Activated T-helper 1 cell treated with anti-CD3 and anti-CD28 coated beads, Interleukin-12 subunit alpha, Interleukin-12 subunit beta, Interleukin-2, Interleukin-4 antibody, amounts not matched to agents 30 ng/mL and 10 ng/mL and 1 ng/mL, durations not matched to agents 14 hours and 24 hours and 36 hours (primary cell): Measurements from ENCODE around the gene NCKAP1. TPM values are rescaled to one million over a fixed set of nuclear protein-coding genes. Genes with fewer than 3 reads are reported as not detected.

Source experiments
- DNase-seq: peaks from one replicate; pipeline ENCODE4 v3.0.0; 2021; ENCODE audit warnings: low spot score
- H3K27ac Mint-ChIP-seq: one replicate; pipeline ENCODE4 v1.8.0; 2021; ENCODE audit warnings: mild to moderate bottlenecking, mixed read lengths
- H3K27me3 Mint-ChIP-seq: one replicate; pipeline ENCODE4 v1.8.0; 2022; ENCODE audit warnings: mild to moderate bottlenecking, moderate library complexity, mixed read lengths; ENCODE audit not compliant: insufficient read depth
- H3K36me3 Mint-ChIP-seq: one replicate; pipeline ENCODE4 v1.8.0; 2021; ENCODE audit warnings: low read depth, mixed read lengths
- H3K4me1 Mint-ChIP-seq: one replicate; pipeline ENCODE4 v1.8.0; 2021; ENCODE audit warnings: low read depth, mixed read lengths
- H3K4me3 Mint-ChIP-seq: one replicate; pipeline ENCODE4 v1.8.0; 2021; ENCODE audit warnings: mild to moderate bottlenecking, moderate library complexity, mixed read lengths
- H3K9me3 Mint-ChIP-seq: one replicate; pipeline ENCODE4 v1.8.0; 2021; ENCODE audit warnings: mixed read lengths
- intact Hi-C: fragments of 100-400 bp; cut with micrococcal nuclease; formaldehyde crosslinking; loops from one replicate; pipeline ENCODE4 v1.15.1; 2024
- total RNA-seq: library from RNA; stranded (reverse); gene quantifications from 2 replicates; pipeline ENCODE4 v1.2.3, GENCODE V29; 2022

NCKAP1 gene
- total RNA-seq, 1 donor from 2014 or later = 14.4 TPM

DNA sequence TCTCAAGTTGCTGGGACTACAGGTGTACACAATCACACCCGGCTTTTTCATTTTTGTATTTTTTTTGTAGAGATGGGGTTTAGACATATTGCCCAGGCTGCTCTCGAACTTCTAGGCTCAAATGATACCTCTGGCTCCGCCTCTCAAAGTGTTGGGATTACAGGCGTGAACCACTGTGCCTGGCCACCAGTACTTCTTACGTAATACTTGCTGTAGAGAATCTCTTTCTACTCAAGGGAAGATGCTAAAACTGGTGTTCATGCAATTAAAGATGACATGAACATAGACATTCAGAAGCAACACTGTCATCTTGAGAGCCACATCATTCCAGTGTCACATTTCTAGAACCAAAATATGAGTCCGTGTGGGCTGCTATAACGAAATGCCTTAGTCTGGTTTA is 118.2 kb downstream of the NCKAP1 start:
- Mint-ChIP-seq H3K4me1 (no peaks in the 10 kb centered on the region), H3K27me3 (no peaks in the 10 kb centered on the region), H3K4me3 (no peak overlapping the region), H3K9me3 (no peaks in the 10 kb centered on the region), H3K36me3 (no peaks in the 10 kb centered on the region), H3K27ac (no peak overlapping the region)
- DNase-seq = no peak
- intact Hi-C loops = no loop called here

DNA sequence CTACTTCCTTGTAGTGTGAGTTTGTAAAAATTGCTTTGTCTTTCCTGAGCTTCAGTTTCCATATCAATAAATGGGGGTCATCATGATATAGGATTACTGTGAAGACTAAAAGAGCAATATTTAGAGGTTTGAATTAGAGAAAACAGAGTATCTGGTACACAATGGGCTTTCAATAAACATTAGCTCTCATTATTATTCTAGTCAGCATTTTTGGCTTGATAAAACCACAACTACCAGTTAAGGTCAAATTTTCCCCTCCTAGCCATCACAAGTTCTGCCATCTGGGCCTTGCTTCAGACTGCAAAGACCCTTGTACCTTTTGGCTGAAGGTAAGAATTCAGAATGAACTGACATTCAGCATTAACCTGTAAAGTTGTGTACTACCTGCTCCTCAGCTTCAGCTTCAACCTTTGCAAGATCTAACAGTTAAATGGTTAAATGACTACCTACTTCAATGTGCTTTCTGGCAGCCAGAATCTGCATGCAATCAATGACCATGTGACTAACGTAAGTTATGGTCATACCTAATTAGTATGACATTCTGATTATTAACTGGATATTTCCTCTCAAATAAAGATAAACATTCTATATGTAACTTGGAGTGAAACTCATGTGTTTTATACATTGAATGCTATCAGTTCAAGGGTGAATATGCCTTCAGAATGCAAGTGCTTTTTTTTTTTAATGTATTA is 119.2 kb downstream of the NCKAP1 start:
- DNase-seq = no peak
- no peaks in the 10 kb centered on the region for H3K36me3 Mint-ChIP-seq
- no peaks in the 10 kb centered on the region for H3K9me3 Mint-ChIP-seq
- no peak overlapping the region for H3K27ac Mint-ChIP-seq
- no peaks in the 10 kb centered on the region for H3K4me1 Mint-ChIP-seq
- H3K27me3 Mint-ChIP-seq = no peaks in the 10 kb centered on the region
- intact Hi-C loops = no loop called here
- H3K4me3 Mint-ChIP-seq = no peak overlapping the region

GRCh38 chr2:182917924-182918323 is 120.3 kb downstream of the NCKAP1 start:
- Mint-ChIP-seq H3K36me3 (no peaks in the 10 kb centered on the region), H3K4me3 (no peak overlapping the region), H3K9me3 (no peaks in the 10 kb centered on the region), H3K27me3 (no peaks in the 10 kb centered on the region), H3K27ac (no peak overlapping the region), H3K4me1 (no peaks in the 10 kb centered on the region)
- DNase-seq = no peak
- intact Hi-C loops = no loop called here

- no peaks in the 10 kb centered on the region for H3K27me3 Mint-ChIP-seq
- no peak for DNase-seq
- no peaks in the 10 kb centered on the region for H3K4me1 Mint-ChIP-seq
- H3K27ac Mint-ChIP-seq = no peak overlapping the region
- intact Hi-C loops = no loop called here
- no peak overlapping the region for H3K4me3 Mint-ChIP-seq
- no peaks in the 10 kb centered on the region for H3K36me3 Mint-ChIP-seq
- H3K9me3 Mint-ChIP-seq = no peaks in the 10 kb centered on the region
Observed at GRCh38 chr2:182916417-182916816, 121.8 kb downstream of the NCKAP1 start.

DNA sequence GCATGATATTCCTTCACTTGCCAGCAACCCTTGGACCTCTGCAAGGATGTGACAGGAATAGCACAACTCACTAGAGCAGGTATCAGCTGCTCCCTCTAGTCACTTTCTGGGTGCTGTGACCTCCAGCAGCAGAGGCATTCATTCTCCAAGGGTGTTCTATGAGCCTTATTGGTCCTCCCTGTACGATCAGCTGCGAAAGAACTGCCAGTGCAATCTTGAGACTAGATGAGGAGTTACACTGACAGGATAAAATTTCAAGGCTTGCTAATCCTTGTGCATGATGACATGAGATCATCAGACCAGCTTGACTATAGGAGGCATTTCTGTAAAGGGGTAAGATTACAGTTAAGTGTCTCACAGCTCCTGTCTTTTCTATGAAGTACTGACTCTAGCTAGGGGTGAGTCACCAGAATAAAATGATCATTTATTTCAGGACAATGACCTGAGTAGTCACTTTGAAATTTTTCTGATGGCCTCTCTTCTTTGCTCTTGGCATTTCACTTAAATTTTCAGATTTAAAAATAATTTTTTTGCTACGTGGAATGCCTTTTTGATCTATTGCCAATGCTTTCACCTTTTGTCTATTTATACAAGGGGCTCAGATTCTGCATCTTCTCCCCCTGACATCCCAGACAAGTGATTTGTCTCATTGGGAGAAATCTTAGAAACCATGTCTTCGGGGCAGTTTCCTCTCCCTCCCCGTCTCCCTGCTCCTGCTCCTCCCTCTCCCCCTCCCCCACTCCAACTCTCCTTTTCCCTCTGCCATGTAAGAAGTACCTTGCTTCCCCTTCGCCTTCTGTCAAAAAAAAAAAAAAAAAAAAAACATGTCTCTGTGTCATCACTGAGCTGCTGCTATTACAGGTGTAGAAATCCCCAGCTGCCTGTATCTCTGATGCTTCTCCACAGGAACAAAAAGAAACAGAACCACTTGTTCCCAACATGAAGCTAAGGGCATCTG is 122.6 kb downstream of the NCKAP1 start:
- H3K4me3 Mint-ChIP-seq = no peak overlapping the region
- no peaks in the 10 kb centered on the region for H3K9me3 Mint-ChIP-seq
- H3K4me1 Mint-ChIP-seq = no peaks in the 10 kb centered on the region
- intact Hi-C loops = no loop called here
- no peak for DNase-seq
- H3K27me3 Mint-ChIP-seq = no peaks in the 10 kb centered on the region
- no peaks in the 10 kb centered on the region for H3K36me3 Mint-ChIP-seq
- H3K27ac Mint-ChIP-seq = no peak overlapping the region

GRCh38 chr2:182914852-182915251 is 123.4 kb downstream of the NCKAP1 start:
- no peak for DNase-seq
- intact Hi-C loops = no loop called here
- H3K27me3 Mint-ChIP-seq = no peaks in the 10 kb centered on the region
- H3K4me3 Mint-ChIP-seq = no peak overlapping the region
- H3K9me3 Mint-ChIP-seq = no peaks in the 10 kb centered on the region
- H3K36me3 Mint-ChIP-seq = no peaks in the 10 kb centered on the region
- H3K4me1 Mint-ChIP-seq = no peaks in the 10 kb centered on the region
- no peak overlapping the region for H3K27ac Mint-ChIP-seq

GRCh38 chr2:182913064-182913463 is 125.2 kb downstream of the NCKAP1 start:
- Mint-ChIP-seq H3K36me3 (no peaks in the 10 kb centered on the region), H3K9me3 (no peaks in the 10 kb centered on the region), H3K27ac (no peak overlapping the region), H3K4me3 (no peak overlapping the region), H3K27me3 (no peaks in the 10 kb centered on the region), H3K4me1 (no peaks in the 10 kb centered on the region)
- intact Hi-C loops = no loop called here
- no peak for DNase-seq

GRCh38 chr2:182912518-182912915 is 125.7 kb downstream of the NCKAP1 start:
- no peaks in the 10 kb centered on the region for H3K9me3 Mint-ChIP-seq
- no peak overlapping the region for H3K27ac Mint-ChIP-seq
- no peaks in the 10 kb centered on the region for H3K36me3 Mint-ChIP-seq
- H3K27me3 Mint-ChIP-seq = no peaks in the 10 kb centered on the region
- no peak overlapping the region for H3K4me3 Mint-ChIP-seq
- intact Hi-C loops = no loop called here
- DNase-seq = no peak
- no peaks in the 10 kb centered on the region for H3K4me1 Mint-ChIP-seq

DNA sequence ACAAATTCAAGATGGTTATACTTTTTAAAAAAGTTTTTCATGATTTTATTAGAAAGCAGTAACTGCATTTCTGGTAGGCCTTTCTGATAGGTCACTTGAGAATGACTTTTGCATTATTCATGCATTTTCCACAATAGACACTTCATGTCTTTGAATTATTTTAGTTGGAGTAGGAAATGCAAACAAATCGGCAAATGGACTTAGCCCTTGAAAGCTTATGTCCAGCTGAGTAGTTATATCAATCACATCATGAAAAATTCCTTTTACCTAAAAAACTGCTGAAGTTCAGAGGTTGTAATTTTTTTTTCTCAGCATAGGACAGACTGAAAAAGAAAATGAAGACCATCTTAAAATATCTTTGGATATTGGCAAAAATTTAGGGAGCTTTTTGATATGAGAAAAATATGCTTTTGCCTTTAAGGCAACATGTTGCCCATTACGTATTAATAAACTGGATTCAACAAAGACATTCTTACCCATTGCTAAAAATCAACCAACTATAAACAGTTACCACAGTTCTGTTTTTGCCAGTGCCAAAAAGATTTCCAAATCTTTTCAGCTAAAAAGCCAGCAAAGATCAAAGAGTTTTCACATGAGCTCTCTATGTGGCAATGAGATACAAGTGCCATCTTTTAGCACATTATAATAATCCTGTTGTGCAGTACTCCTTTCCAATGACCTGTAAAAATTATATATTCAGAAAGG is 126.3 kb downstream of the NCKAP1 start:
- intact Hi-C loops = no loop called here
- no peaks in the 10 kb centered on the region for H3K36me3 Mint-ChIP-seq
- H3K4me1 Mint-ChIP-seq = no peaks in the 10 kb centered on the region
- no peaks in the 10 kb centered on the region for H3K27me3 Mint-ChIP-seq
- no peak for DNase-seq
- no peak overlapping the region for H3K27ac Mint-ChIP-seq
- no peak overlapping the region for H3K4me3 Mint-ChIP-seq
- H3K9me3 Mint-ChIP-seq = no peaks in the 10 kb centered on the region

DNA sequence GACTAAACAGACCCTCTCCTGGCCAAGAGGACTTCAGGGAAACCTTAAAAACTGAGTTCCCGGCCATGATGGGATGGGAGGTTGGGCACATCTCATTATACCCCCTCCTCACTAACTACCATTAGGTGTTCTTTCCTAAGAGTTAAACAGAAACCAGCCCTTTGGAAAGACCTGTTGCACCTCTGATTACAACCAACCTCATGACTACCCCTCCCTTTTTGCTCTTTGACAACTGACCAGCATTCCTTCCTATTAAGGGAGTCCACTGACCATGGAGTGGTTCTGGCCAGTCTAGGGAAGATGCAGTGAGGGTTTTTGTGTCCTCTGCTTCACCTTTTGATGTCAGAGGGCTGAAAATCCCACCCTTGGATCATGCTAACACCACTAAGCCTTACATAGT is 127.3 kb downstream of the NCKAP1 start:
- no peak for DNase-seq
- H3K27me3 Mint-ChIP-seq = no peaks in the 10 kb centered on the region
- intact Hi-C loops = no loop called here
- H3K27ac Mint-ChIP-seq = no peak overlapping the region
- no peaks in the 10 kb centered on the region for H3K9me3 Mint-ChIP-seq
- no peaks in the 10 kb centered on the region for H3K4me1 Mint-ChIP-seq
- no peak overlapping the region for H3K4me3 Mint-ChIP-seq
- no peaks in the 10 kb centered on the region for H3K36me3 Mint-ChIP-seq

- intact Hi-C loops = no loop called here
- Mint-ChIP-seq H3K9me3 (no peaks in the 10 kb centered on the region), H3K4me1 (no peaks in the 10 kb centered on the region), H3K4me3 (no peak overlapping the region), H3K27ac (no peak overlapping the region), H3K27me3 (no peaks in the 10 kb centered on the region), H3K36me3 (no peaks in the 10 kb centered on the region)
- DNase-seq = no peak
Observed at GRCh38 chr2:182907081-182907830, 131.0 kb downstream of the NCKAP1 start.

DNA sequence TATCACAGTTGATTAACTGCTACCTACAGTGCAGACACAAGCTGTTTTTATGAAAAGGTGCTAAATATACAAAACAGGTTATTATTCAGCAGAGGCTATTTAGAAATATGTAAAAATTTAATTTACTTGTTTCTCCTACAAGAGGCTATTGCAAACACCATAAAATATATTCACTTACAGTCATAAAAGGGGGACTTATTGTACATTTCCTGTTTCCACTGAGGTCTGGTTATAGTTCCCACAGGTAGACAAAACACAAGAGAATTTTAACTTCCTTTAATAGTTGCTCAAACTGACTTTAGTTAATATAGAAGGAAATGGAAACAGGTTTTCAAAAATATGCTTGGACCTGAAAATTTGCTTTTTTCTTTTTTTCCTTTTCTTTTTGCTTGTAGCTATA is 131.8 kb downstream of the NCKAP1 start:
- Mint-ChIP-seq H3K27ac (no peak overlapping the region), H3K27me3 (no peaks in the 10 kb centered on the region), H3K36me3 (no peaks in the 10 kb centered on the region), H3K4me3 (no peak overlapping the region), H3K4me1 (no peaks in the 10 kb centered on the region), H3K9me3 (no peaks in the 10 kb centered on the region)
- intact Hi-C loops = no loop called here
- no peak for DNase-seq
